Stimulated activated CD4-positive, alpha-beta T cell treated with anti-CD3 and anti-CD28 coated beads, Interleukin-1b, Interleukin-23, amount 100 ng/mL, for 4 hours (primary cell): ENCODE measurements around the gene ERCC2.

Experiments used
- DNase-seq, 2 donors: peaks; one replicate each; pipeline ENCODE4 v3.0.0-alpha.2; 2020; ENCODE audit warnings: low read depth in 2 of 2

Gene ERCC2

DNA sequence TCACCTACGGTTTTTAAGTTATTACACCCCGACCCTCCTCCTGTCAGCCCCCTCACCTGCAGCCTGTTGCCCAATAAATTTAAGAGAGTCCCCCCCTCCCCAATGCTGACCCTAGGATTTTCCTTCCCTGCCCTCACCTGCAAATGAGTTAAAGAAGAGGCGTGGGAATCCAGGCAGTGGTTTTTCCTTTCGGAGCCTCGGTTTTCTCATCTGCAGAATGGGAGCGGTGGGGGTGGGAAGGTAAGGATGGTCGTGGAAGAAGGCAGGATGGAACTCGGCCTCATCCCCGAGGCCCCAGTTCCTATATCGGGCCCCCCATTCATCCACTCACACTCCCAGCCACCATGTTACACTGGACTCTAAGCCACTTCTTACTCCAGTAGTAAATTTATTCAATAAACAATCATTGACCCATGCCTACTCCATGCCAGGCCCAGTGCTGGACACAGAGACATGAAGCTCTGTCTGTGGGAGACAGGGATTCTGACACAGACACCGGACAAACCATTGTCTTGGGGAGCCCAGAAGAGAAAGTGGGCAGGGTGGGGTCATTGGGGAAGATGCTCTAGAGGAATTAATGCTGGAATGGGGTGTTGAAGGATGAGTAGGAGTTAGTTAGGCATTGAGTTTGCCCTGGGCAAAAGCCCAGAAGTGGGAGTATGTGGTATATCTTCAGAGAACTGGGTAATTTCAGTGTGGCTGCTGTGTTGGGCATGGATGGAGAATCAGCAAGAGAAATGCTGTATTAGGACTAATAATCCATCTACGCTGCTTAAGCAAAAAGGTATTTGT lies 66.9 kb downstream of the ERCC2 start:
- no peak for DNase-seq

DNA sequence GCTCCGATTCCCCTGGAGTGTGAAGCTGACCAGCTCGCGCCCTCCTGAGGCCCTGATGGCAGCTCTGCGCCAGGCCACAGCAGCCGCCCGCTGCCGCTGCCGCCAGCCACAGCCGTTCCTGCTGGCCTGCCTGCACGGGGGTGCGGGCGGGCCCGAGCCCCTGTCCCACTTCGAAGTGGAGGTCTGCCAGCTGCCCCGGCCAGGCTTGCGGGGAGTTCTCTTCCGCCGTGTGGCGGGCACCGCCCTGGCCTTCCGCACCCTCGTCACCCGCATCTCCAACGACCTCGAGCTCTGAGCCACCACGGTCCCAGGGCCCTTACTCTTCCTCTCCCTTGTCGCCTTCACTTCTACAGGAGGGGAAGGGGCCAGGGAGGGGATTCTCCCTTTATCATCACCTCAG lies 68.0 kb downstream of the ERCC2 start:
- DNase-seq: no peak
